Measurements from ENCODE around the gene EML2.

The EML2 gene

GRCh38 chr19:45581576-45581975 is 57.6 kb downstream of the EML2 start:
- DNase-seq: no peak

- no peak for DNase-seq
These were observed 60.3 kb downstream of the EML2 start for GRCh38 chr19:45578861-45579260.

DNA sequence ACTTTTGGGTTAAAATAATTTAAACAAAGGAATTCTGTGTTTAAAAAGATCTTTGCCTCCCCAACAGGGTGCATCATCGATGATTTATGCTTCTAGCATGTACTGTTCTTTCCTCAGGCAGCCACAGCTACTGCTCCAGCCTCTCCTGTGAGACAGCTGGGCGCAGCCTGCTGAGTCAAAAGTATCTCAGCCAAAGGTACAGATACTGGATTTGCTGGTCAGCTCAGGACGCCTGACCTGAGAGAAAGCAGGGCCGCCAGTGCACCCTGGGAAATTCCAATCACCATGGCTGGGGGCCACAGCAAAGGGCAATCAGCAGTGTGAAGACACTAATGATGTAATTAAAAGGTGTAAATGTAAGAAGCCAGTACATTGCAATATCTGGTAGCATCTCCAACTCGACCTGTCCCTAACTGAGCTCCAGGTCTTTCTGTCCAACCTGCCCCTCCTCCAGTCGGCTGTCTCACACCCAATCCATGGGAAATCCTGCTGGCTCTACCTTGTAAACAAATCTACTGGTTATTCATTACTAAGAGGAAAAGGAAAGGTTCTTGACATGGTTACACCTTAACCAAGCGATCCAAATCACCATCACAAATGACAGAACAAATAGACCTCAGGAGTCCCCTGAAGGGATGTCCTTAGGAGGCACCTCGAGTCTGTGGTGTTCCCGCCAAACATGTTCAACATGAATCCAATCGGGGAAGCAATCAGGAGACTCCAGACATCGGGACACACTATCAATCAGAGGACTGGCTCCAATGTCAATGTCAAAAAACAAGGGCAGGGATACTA is 61.9 kb downstream of the EML2 start:
- no peak for DNase-seq

DNA sequence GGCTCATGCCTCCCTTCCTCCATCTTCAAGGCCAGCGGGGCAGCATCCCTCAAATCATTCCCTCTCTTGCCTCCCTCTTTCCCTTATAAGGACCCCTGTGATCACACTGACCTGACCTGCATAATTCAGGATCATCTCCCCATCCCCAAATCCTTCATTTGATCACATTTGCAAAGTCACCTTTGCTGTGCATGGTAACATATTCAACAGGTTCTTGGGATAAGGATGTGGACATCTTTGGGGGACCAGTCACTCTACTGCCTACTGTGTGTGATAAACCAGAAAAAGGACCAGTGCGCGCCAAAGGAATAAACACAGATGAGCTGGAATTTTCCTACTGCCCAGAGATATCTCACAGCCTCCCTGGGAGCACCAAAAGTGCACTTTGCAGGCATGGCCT is 62.5 kb downstream of the EML2 start:
- DNase-seq: no peak

- DNase-seq: no peak
These were observed 64.0 kb downstream of the EML2 start for GRCh38 chr19:45575216-45575615.

- DNase-seq: no peak
These were observed 64.7 kb downstream of the EML2 start for GRCh38 chr19:45574526-45574925.

GRCh38 chr19:45571457-45572220 is 67.6 kb downstream of the EML2 start:
- DNase-seq: no peak

GRCh38 chr19:45569619-45570421 is 69.4 kb downstream of the EML2 start:
- no peak for DNase-seq

- no peak for DNase-seq
These were observed 70.5 kb downstream of the EML2 start for GRCh38 chr19:45568732-45569131.

- DNase-seq: no peak
These were observed 71.6 kb downstream of the EML2 start for GRCh38 chr19:45567609-45568008.

- DNase-seq: no peak
These were observed 74.9 kb downstream of the EML2 start for GRCh38 chr19:45564131-45564780.

- DNase-seq: no peak
These were observed 78.5 kb downstream of the EML2 start for GRCh38 chr19:45560686-45561085.

GRCh38 chr19:45560038-45560437 is 79.2 kb downstream of the EML2 start:
- no peak for DNase-seq

Measured in DMS153 (cell line).